Astrocyte of the spinal cord (primary cell): Measurements from ENCODE around the gene GIPC3.
A peak's percentile ranks its signal among the peaks of the same experiment; 100 is the strongest.

Experiments
- DNase-seq: peaks from one replicate; pipeline ENCODE4 v3.0.0; 2011; ENCODE audit warnings: low read depth, low spot score
- H3K4me3 ChIP-seq: 2 replicates; pipeline ENCODE4 v1.5.1; 2011; ENCODE audit warnings: low read depth, mild to moderate bottlenecking, low read length, moderate library complexity
- CTCF ChIP-seq: IDR thresholded peaks from 2 replicates; pipeline ENCODE4 v1.5.1; 2012; ENCODE audit warnings: low read depth, mild to moderate bottlenecking, low read length, inconsistent platforms
- in situ Hi-C: cut with HindIII; loops from 2 replicates; pipeline ENCODE4 v1.10.0; 2017; ENCODE audit warnings: low sequenced_read_pairs

GIPC3 gene

GRCh38 chr19:3550947-3551791, 34.1 kb upstream of the GIPC3 start:
- in situ Hi-C loops, result no loop called here
- no peak for DNase-seq
- H3K4me3 ChIP-seq, result no peak overlapping the region
- no peak for TF ChIP-seq CTCF

- TF ChIP-seq CTCF, result no peak
- in situ Hi-C loops, result no loop called here
- no peak overlapping the region for H3K4me3 ChIP-seq
- no peak for DNase-seq
These were observed 33.5 kb upstream of the GIPC3 start for GRCh38 chr19:3551792-3552095.

GRCh38 chr19:3554254-3555083, 30.8 kb upstream of the GIPC3 start:
- DNase-seq, result no peak
- in situ Hi-C loops, result no loop called here

GRCh38 chr19:3555653-3556422, 29.4 kb upstream of the GIPC3 start:
- no peak for DNase-seq
- peak overlapping the region; percentile 64 for H3K4me3 ChIP-seq
- in situ Hi-C loops, result no loop called here
- no peak for TF ChIP-seq CTCF

More at GRCh38 chr19:3554254-3555083, 30.8 kb upstream of the GIPC3 start:
- TF ChIP-seq CTCF, result no peak
- H3K4me3 ChIP-seq, result no peak overlapping the region

GRCh38 chr19:3556423-3556977, 28.8 kb upstream of the GIPC3 start:
- no peak for TF ChIP-seq CTCF
- no peak for DNase-seq
- in situ Hi-C loops, result no loop called here
- peak overlapping the region; percentile 64 for H3K4me3 ChIP-seq

GRCh38 chr19:3556978-3557460, 28.3 kb upstream of the GIPC3 start:
- no peak for DNase-seq
- peak overlapping the region; percentile 64 for H3K4me3 ChIP-seq
- in situ Hi-C loops, result no loop called here
- no peak for TF ChIP-seq CTCF
